HG03135 (cell line): Measurements from ENCODE around the gene VRK3.
A peak's percentile ranks its signal among the peaks of the same experiment; 100 is the strongest.
"Not testable (repeated sequence)": the region's sequence is repeated elsewhere in the genome, so short reads cannot be mapped to it uniquely, and the experiment has no call there.

Experiments used
- ATAC-seq: cut with Tn5 transposase; IDR thresholded peaks from one replicate; pipeline ENCODE4 v1.9.1; 2021; ENCODE audit warnings: mild to moderate bottlenecking, moderate library complexity; ENCODE audit not compliant: unreplicated experiment

Gene VRK3

GRCh38 chr19:49958596-49958995 is 66.6 kb downstream of the VRK3 start:
- not testable (repeated sequence) for ATAC-seq

GRCh38 chr19:49958144-49958543 is 67.0 kb downstream of the VRK3 start:
- ATAC-seq = not testable (repeated sequence)

- ATAC-seq = no peak
Measured at GRCh38 chr19:49957262-49957915, 67.8 kb downstream of the VRK3 start.

- ATAC-seq = no peak
Measured at GRCh38 chr19:49956115-49956495, 69.1 kb downstream of the VRK3 start.

- no peak for ATAC-seq
Measured at GRCh38 chr19:49954933-49955332, 70.2 kb downstream of the VRK3 start.

GRCh38 chr19:49954092-49954829 is 70.9 kb downstream of the VRK3 start:
- ATAC-seq = no peak

- ATAC-seq = no peak
Measured at GRCh38 chr19:49953416-49953815, 71.8 kb downstream of the VRK3 start.

GRCh38 chr19:49952906-49953305 is 72.3 kb downstream of the VRK3 start:
- ATAC-seq = no peak

- ATAC-seq = no peak
Measured at GRCh38 chr19:49952479-49952836, 72.7 kb downstream of the VRK3 start.

- no peak for ATAC-seq
Measured at GRCh38 chr19:49951806-49952478, 73.2 kb downstream of the VRK3 start.

GRCh38 chr19:49950956-49951526 is 74.1 kb downstream of the VRK3 start:
- no peak for ATAC-seq

GRCh38 chr19:49950590-49950948 is 74.6 kb downstream of the VRK3 start:
- no peak for ATAC-seq

GRCh38 chr19:49949742-49950589 is 75.2 kb downstream of the VRK3 start:
- no peak for ATAC-seq

GRCh38 chr19:49946415-49946814 is 78.8 kb downstream of the VRK3 start:
- no peak for ATAC-seq

- not testable (repeated sequence) for ATAC-seq
Measured at GRCh38 chr19:49944567-49944966, 80.6 kb downstream of the VRK3 start.

GRCh38 chr19:49940482-49940791 is 84.7 kb downstream of the VRK3 start:
- ATAC-seq = no peak

GRCh38 chr19:49939721-49940481 is 85.3 kb downstream of the VRK3 start:
- ATAC-seq = no peak

- ATAC-seq = no peak
Measured at GRCh38 chr19:49938662-49939061, 86.5 kb downstream of the VRK3 start.

GRCh38 chr19:49937750-49938381 is 87.3 kb downstream of the VRK3 start:
- peak; percentile 55 for ATAC-seq

GRCh38 chr19:49936549-49936948 is 88.6 kb downstream of the VRK3 start:
- ATAC-seq = no peak
